Measurements from ENCODE around the gene KLHDC10.

DNA sequence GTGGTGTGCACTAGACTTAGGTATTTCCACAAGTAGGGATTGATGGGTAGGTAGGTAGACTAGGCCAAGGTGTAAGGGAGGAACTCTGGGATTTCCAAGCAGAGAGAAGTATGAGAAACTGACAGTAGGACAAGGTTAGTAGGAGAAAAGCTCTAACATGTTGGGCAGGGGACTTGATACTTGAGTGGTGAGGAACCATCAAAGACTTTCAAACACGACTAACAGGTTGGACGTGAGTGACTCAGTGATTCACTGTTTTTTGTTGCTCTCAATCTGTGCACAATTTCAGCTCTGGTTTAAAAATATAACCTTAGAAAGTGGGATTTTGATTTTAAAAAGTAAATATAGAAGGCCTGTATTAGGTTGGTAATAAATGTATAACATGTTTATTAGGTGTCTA lies 44.4 kb downstream of the KLHDC10 start:
- no peak for TF ChIP-seq EZH2 (IDR thresholded peaks at IDR 0.05; ENCODE audit: insufficient read depth, poor library complexity, severe bottlenecking)
- no peak for TF ChIP-seq EZH2phosphoT487 (IDR thresholded peaks at IDR 0.05; ENCODE audit: insufficient read depth, low read depth)
